ENCODE measurements around the gene PRR12. TPM values are rescaled to one million over a fixed set of nuclear protein-coding genes. Genes with fewer than 3 reads are reported as not detected.

The PRR12 gene
- total and polyA plus RNA-seq, 9 of the 15 experiments (the other 6 are each of a cell fraction or from before 2014, with no cell fraction given): 0.01 to 21.1 (median 0.98) TPM

- TF ChIP-seq THAP12 (CRISPR knock-in tag; IDR thresholded peaks at IDR 0.05) (no peak), ARID2 (IDR thresholded peaks at IDR 0.05) (0 out of 2 replicates have a peak, but pooled peaks have one; percentile 29), TAF9B (IDR thresholded peaks at IDR 0.05; ENCODE audit: partially characterized antibody) (no peak), ZC3H8 (IDR thresholded peaks at IDR 0.05) (0 out of 2 replicates have a peak, but pooled peaks have one; percentile 20), ATF1 (CRISPR knock-in tag; IDR thresholded peaks at IDR 0.05) (no peak), ATF1 (tag; IDR thresholded peaks at IDR 0.05) (no peak), E2F1 (CRISPR knock-in tag; IDR thresholded peaks at IDR 0.05) (no peak), THAP7 (CRISPR knock-in tag; IDR thresholded peaks at IDR 0.05) (no peak), NBN (IDR thresholded peaks at IDR 0.05; ENCODE audit: low read depth) (no peak), ERF (CRISPR knock-in tag; IDR thresholded peaks at IDR 0.05) (peak; percentile 65; the same call in 1 of the 2 replicates), C11orf30 (IDR thresholded peaks at IDR 0.05; ENCODE audit: low read depth) (no peak), NCOA6 (IDR thresholded peaks at IDR 0.05) (no peak), HDAC3 (IDR thresholded peaks at IDR 0.05; ENCODE audit: borderline replicate concordance, partially characterized antibody) (no peak), ZNF592 (IDR thresholded peaks at IDR 0.05) (no peak), SAFB2 (IDR thresholded peaks at IDR 0.05; ENCODE audit: borderline replicate concordance, low read depth, low read length, severe bottlenecking) (no peak), L3MBTL2 (IDR thresholded peaks at IDR 0.05) (no peak), ZNF280A (IDR thresholded peaks at IDR 0.05; ENCODE audit: low read depth, partially characterized antibody) (no peak), POLR2B (IDR thresholded peaks at IDR 0.05; ENCODE audit: low read depth, partially characterized antibody) (no peak), IRF2 (CRISPR knock-in tag; IDR thresholded peaks at IDR 0.05) (no peak)
Measured at GRCh38 chr19:49593233-49594113, 2.5 kb downstream of the PRR12 start (continued).

Measured in K562 (cell line).